Muscle of back (tissue), 11 donors: ENCODE results near the gene PSMB7. TPM values are rescaled to one million over a fixed set of nuclear protein-coding genes. Genes with fewer than 3 reads are reported as not detected.

ENCODE experiments used
- DNase-seq, 3 donors: peaks; one replicate each; pipeline versions ENCODE4 v3.0.0 to v3.0.0-alpha.2; 2013
- polyA plus RNA-seq, 10 donors: library from polyadenylated mRNA; unstranded; fragments of 120-200 nt; gene quantifications; one replicate each; pipeline ENCODE4 v1.2.1, GENCODE V29; 2013; ENCODE audit not compliant: insufficient read length in 10 of 10

The PSMB7 gene
- polyA plus RNA-seq, 10 donors, result 155 to 206 (median 185) TPM

DNA sequence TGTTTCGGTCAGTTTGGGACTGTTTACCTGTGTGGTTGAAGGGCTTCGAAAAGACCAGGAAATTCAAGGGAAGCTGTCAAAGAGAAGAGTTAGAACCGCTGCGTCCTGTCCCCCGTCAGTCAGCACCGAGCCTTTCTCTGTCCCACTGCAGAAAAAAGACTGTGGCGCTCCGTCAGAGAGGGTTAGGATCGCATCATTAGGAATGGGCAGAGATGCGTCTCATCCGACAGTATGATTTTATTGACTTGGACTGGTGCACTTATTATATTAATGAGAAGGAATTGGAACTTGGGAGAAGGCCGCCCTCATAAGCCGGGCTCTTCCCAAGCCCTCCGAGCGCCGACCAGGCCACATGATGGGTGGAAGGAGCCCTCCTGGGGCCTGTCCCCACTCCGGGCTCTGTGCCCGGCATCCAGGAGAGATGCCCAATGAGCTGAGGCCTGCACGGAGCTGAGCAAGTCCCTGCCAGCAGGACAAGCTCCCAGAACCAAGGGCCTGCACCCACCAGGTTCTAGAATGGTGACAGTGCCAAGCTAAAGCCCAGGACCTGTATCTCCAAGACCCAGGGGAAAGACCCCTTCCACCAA is 85.9 kb downstream of the PSMB7 start:
- no peak for DNase-seq

DNA sequence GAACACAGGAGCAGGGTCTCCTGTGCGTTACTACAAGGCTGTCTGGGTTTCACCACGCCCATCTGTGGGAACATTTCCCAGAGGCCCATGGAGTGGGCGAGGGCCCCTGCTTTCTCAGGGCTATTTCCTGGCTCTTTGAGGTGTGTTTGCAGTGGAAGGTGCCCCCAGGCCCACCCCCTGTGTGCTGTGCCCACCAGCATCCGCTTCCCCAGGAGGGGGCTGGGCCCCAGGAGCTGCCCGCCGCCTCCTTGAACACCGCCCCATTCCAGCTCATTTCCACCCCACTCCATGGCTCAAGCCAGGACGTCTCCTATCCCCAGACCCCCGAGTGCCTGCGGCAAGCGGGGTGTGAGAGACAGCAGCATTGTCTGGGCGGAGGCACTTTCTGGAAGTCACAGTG is 87.0 kb downstream of the PSMB7 start:
- no peak for DNase-seq

DNA sequence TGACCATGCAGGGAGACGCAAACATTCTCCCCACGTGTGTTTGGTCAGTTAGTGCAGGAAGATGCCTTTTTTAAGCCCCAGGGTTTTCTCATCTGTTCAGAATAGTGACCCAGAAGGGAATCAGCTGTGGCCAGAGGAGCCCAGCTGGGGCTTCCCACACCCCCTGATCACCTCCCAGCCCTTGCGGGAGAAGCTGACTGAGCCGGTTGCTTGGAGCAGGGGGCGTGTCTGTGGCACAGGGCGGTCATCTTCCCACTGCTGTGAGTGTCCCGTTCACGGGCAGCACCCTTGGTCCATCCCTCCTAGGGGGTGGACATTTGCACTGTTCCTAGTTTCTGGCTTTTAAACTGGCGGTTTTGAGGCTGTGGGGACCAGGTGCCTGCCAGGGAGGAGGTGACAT is 87.8 kb downstream of the PSMB7 start:
- DNase-seq, result no peak

DNA sequence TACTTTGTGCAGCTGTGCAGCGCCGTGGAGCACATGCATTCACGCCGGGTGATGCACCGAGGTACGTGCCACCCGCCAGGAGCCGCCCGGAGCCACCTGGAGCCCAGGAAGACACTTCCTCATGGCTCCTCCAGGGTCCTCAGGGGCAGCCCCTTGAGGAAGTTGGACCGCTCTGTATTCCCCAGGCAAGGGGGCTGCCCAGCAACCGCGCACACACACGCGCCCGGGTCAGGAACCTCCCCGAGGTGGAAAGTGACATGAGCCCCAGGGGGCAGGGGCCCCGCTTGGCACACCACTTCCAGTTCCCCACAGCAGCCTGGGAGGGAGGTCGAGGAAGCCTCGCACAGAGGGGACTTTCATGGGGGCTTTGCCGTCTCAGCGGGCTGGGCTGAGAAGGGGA is 88.9 kb downstream of the PSMB7 start:
- DNase-seq, result no peak

DNA sequence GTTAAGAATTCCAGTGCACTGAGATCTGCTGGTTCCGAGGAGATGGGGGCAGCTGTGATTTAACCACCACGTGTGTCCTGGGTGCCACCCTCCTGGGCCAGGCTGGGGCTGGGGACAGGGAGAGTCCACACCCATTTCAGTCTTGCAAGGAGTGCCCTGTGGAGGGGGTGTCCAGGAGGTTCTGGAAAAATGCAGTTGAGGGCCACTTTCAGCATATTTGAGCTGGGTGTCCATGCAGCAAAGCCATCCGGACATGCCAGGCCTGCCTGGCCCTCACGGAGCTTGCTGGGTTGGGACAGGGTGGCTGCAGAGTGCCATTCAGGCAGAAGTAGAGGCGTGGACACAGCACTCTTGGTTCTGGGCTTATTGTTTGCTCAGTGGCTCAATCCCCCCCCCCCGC is 89.4 kb downstream of the PSMB7 start:
- DNase-seq, result no peak

DNA sequence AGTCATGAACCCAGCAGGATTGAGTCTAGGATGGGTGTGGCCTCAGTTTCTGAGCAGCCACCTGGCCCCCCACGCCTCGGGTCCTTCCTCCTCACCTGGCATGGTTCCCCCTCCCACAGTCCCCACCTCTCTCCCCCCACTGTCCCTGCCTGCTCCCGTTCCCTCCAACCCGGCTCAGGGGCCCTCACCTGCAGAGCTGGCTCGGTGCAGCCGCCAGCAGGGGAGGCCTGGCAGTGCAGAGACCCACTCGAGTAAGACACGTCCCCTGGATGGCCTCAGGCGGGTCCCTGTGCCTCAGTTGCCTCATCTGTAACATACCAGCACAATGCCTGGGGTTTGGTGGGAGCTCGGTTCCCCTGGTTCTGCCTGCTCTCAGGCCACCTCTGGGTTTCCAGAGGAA is 91.3 kb downstream of the PSMB7 start:
- DNase-seq, result no peak

DNA sequence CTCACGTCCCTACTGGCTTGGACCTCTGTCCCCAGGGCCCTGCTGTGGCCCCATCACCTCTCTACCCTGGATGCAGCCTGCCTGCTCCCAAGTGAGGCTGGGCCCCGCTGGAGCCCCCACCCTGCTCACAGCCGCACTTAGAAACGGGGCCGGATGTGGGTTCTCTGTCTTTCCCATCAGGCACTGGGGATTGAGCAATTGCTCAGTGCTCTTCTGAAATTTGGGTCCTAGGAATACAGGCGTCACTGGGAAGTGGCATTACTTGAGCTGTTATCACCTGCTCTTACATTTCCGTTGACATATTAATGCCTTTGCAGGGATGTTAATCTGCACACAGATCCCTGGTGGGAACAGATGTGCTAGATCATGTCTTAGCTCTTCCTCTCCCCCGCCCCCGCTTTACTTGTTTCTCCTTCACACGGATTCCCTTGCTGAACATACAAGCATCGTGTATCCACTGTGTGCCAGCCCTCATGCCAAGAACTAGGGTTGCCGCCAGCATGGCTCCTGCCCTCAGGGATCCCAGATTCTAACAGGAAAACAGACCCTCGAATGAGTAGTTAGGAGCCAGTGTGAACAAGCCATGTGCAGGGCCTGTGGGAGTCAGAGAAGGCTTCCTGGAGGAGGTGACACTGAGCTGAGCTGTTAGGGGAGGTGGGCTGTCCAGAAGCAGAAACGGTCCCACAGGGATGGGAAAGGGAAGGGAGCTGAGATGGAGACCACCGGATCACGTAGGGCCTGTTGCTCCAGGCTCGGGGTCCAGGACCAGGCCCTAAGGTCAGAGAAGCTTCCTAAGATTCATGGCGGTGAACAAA is 92.4 kb downstream of the PSMB7 start:
- DNase-seq, result no peak

DNA sequence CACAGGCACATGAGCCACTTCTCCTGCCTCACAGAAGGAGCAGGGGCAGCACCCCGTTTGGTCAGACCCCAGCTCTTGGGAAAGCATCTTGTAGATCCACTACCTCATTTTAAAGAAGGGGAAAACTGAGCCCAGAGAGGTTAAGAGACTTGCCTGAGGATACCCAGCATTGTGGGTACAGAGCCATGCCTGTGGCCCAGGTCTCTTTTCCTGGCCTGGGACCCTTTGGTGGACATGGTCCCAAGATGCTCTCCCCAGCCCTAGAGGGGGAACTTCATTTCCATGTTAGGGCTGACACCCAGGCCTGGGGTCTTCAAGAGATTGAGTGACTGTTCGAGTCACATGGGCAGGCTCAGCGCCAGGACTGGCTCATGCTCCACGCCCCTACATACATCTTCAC is 93.3 kb downstream of the PSMB7 start:
- DNase-seq, result no peak

DNA sequence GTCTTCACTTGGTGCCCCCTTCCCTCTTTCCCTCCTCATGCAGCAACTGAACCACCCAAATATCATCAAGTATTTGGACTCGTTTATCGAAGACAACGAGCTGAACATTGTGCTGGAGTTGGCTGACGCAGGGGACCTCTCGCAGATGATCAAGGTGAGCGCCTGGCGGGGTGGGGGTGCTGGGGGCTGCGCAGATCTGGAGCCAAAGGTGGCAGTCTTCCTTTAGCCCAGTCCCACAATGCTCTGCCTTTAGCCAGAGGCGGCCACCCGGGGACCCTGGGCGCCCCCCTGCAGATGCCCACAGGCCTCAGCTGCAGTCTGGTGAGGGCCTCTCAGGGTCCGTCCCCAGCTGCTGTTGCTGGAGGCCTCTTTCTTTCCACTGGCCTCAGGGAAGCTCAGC is 93.8 kb downstream of the PSMB7 start:
- DNase-seq, result no peak

DNA sequence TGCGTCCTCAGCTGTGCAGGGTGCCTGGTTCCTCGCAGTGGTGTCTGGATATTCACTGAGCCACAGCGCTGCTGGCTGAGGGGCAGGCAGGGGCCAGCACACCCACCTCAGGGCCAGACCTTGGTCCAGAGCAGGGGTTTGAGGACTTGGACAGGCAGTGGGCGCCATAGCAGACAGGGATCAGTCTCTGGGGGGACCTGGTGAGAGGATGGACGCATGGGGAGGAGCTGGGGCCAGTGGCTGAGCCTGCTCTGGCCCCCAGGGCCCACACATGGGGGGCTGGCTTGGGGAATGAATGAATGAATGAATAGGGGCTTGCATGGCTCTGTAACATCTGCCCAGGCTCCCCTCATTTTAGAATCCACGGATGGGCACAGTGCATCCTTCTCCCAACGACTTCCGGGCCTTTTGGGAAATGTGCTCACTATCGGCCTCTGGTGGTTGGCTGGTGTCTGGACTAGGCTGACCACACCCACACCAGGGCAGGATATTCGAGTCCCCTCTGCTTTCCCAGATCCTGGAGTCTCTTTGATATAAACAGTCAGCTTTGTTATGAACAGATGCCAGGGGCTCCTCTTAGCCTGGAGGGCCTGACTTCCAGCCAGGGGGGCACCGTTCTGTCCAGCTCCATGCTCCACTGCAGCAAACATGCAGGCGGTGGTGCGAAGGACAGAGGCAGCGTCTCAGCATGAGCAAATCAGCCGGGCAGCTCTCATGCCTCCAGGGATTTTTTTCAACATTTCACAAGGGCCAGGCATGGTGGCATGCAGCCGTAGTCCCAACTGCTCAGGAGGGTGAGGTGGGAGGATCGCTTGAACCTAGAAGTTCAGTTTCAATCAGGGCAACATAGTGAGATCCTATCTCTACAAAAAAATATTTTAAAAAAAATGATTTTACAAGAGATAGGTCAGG is 94.9 kb downstream of the PSMB7 start:
- peak in 2 of 3 donors; percentile 71 to 81 for DNase-seq

DNA sequence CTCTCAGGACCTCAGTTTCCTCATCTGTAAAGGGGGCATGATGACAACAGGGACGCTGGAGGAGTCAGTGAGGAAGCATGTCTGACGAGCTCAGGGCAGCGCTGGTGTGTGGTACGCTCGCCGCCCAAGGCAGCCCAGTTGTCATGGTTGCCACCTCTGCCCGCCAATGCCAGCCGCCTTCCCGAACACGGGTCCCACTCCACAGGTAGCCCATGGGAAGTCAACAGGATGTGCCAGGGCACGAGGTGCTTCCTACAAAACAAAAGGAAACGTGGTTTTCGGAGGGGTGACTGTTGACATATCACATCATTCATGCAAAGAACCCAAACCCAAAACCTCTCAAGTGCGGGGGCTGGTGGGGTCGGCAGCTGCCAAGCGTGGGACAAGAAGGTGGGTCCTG is 99.4 kb downstream of the PSMB7 start:
- no peak for DNase-seq

DNA sequence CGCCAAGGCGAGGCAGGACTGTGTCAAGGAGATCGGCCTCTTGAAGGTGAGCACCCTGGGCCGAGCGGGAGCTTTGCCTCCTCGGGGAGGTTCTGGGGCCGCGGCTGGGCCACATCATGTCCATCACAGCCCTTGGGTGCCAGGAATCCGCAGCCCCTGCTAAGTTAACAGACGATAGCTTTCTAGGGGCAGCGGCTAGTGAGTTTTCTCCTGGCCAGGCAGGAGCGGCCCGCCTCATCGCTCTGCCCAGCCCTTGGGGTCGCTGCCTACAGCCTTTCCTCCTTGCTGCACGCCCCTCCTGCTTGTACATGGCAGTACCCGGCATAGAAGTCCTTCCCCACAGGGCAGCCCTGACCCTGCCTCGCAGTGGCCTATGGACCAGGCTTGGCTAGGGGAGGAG is 101.3 kb downstream of the PSMB7 start:
- DNase-seq, result no peak

DNA sequence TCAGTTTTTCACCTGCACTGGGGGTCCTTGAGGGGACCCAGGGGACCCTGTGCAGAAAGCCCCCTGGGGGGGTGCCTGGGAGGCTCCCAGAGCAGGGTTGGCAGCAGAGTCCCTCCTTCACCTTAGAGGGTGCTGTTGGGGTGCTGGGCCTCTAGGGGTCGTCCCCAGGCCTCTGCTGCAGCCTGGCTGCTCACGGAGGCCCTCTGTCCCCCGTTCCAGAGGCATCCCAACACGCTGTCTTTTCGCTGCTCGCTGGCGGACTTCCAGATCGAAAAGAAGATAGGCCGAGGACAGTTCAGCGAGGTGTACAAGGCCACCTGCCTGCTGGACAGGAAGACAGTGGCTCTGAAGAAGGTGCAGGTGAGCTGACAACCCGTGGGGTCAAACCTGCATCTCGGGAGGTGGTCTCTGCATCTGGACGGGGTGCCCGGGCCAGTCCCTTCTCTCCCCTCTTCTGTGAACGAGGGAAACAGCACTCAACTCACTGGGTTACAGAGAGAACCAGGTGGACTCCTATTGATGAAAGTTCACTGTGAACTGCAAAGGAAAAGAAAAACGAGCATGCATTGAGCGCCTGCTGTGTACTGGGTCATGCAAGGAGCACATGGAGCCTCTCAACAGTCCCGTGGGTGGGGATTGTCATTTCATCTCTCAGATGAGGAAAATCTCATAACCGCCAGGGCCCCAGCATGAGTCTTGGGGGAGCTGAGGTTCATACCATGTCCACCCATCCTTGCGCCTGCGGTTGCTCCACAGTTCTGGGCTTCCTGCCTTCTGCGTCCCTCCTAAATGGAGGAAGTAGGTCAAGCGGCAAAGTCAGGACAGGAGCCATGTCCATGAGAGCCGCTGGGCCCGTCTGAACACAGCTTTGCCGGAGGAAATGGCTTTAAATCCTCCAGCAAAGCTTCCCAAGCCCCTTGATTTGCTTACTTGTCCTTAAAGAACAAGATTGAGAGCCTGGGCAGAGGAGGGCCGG is 102.7 kb downstream of the PSMB7 start:
- DNase-seq, result no peak

DNA sequence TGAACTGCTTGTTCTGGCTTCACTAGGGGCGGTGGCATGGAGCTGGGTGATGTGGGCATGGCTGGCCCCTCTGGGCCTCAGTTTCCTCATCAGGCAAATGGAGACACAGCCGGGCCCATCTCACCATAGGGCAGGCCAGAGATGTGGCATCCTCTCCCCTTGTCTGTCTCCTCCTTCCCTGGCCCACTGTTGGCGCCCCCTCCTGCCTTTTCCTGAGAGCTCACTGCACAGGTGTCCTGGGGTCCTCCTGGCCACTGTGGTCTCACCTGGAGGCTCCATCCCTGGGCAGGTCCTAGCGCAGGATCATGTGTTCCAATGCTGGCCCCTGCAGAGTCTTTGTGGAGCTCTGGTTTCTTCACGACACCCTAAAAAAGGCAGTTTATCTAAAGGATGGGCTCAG is 104.0 kb downstream of the PSMB7 start:
- DNase-seq, result no peak

DNA sequence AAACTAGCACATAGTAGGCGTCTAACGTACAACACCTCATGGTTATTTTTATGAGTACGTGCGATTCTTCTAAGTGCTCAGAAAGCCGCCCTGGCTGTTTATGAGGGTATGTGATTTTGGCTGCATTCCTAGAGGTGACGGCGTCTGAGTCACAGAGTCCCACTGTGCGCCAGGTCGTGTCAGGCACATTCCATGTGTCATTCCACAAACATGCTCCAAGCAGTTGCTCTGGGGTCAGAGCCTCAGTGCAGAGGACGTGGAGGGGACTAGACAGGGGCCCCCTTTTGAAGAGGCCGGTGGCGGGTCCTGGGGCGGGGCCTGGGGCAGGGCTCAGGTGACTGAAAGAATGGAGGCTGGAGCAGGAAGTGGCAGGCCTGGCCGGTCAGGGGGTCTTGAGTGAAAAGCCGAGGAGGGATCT is 105.6 kb downstream of the PSMB7 start:
- DNase-seq, result peak in 1 of 3 donors; percentile 92

DNA sequence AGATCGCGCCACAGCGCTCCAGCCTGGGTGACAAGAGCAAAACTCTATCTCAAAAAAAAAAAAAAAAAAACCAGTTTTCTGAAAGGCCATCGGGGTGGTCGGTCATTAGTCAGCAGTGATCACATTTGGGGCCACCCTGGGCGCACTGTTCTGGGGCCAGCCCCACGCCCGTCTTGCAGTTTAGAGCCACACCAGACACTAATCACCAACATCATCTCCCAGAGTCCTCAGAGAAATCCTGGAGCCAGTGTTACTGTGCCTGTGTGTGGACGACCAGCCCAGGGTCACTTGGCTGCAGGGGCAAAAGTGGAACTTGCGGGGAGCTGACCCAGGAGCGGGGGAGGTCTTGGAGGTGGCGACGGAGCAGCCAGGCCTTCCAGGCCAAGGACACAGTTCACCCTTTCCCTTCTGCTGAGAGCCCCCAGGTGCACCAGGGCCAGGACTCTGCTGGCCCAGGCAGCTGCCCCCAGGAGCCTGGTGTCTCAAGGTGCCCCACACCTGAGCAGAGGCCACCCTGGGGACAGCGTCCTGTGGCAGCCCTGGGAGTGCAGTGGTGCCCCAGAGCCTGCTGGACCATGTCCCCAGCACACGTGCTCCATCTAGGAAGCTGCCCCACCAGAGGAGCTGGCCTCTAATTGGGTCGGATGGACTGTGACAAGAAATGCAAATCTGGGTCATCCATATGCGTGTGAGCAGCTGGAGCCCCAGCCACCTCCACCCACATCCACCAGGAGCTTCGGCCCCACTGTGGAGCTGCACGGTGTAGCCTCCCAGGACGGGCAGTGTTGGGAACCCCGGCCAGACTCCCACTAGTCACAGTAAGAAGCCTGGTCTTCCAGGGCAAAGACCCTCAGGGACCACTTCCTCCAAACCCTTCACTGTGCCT is 106.4 kb downstream of the PSMB7 start:
- no peak for DNase-seq

DNA sequence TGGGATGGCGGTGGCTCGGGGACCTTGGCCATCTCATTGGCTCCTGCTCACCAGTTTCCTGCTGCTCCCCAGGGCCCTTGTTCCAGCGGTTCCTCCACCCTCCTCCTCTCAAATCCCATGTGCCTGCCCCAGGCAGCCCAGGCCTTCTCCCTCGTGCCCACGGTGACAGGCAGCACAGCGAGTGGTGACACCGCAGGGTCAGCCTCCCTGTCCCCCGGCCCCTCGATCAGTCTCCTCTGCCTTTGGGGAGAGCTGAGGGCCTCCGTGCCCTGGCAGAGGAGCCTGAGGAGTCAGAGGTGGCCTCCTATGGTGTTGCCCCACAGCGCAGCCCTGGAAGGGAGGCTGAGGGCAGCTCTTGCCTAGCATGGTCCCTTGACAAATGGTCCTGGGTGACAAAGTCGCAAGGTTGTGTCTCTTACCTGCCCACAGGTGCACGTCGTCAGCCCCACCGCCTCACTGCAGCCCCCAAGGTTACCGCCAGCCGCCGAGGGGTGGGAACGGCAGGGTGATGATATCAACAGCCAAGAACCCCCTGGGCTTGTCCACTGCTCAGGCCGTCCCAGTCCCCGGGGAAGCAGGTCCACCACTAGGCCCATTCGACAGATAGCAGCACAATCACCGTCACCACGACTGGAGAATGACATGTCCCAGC is 107.7 kb downstream of the PSMB7 start:
- no peak for DNase-seq

DNA sequence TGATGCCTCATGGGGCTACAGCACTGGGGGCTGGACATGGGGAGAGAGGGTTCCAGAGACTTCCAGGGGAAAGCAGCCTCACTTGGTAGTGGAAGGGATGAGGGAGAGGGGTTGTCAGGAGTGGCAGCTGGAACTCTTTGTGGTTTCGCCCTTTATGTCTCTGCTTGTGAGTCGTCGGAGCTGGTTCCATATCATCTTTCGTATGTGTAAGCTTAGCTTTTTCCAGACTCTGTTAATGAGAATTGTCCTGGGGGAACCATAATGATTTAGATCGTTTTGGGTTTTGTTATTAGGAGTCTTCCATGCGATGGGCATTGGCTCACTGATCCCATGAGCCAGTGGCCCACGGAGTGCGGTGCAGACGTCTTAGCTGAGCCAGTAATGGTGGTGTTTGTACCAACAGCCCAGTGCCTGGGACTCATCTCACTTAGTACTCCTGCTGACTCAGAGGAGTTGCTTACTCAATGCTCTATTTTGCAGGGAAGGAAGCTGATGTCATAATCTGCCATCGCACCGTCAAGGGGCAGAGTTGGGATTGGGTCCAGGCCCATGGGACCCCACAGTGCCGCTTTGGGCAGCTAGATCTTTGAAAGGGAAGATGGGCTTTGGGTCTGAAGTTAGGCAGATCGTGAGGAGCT is 109.0 kb downstream of the PSMB7 start:
- peak in 1 of 3 donors; percentile 64 for DNase-seq

DNA sequence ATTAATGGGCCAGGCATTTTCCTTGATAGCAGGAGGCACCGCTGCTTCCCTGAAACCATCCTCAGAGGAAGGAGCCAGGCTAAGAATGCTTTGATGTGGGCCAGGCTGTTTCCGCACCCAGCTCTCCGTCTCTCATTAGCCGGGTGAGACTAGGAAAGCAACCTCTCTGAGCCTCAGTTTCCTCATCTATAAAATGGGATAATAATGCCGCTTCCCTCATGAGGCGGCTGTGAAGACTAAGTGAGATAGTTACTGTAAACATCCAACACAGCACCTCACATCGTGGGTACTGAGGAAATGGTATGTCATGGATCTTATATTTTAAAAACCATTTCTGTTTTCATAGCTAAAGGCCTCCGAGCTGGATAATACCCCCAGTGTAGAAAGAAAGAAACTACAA is 111.0 kb downstream of the PSMB7 start:
- DNase-seq, result no peak
